Suprapubic skin (tissue), 4 donors: ENCODE data around the gene ZNF283. TPM values are rescaled to one million over a fixed set of nuclear protein-coding genes. Genes with fewer than 3 reads are reported as not detected.

ENCODE experiments used
- DNase-seq, 2 donors: peaks; one replicate each; pipeline ENCODE4 v3.0.0-alpha.2; 2019; ENCODE audit warnings: low spot score in 2 of 2
- H3K27ac ChIP-seq: fragments of 200-600 bp; sonication (generic); one replicate; pipeline ENCODE4 v1.5.1; 2019
- H3K27me3 ChIP-seq: fragments of 200-600 bp; sonication (generic); one replicate; pipeline ENCODE4 v1.5.1; 2019
- H3K36me3 ChIP-seq: fragments of 200-600 bp; sonication (generic); one replicate; pipeline ENCODE4 v1.5.1; 2019
- H3K4me1 ChIP-seq: fragments of 200-600 bp; sonication (generic); one replicate; pipeline ENCODE4 v1.5.1; 2019
- H3K4me3 ChIP-seq: fragments of 200-600 bp; sonication (generic); one replicate; pipeline ENCODE4 v1.5.1; 2019; ENCODE audit warnings: mild to moderate bottlenecking
- H3K9me3 ChIP-seq: fragments of 200-600 bp; sonication (generic); one replicate; pipeline ENCODE4 v1.5.1; 2019
- CTCF ChIP-seq, 2 donors: fragments of 200-600 bp in 1 of 2; fragments of 450-650 bp in 1 of 2; sonication (generic) in 1 of 2; IDR thresholded peaks; one replicate each; pipeline ENCODE4 v1.5.1; 2016 to 2019; ENCODE audit warnings: antibody characterized with exemption in 2 of 2, mild to moderate bottlenecking in 1 of 2, moderate library complexity in 1 of 2
- EP300 ChIP-seq: sonication (generic); formaldehyde crosslinking; IDR thresholded peaks from one replicate; pipeline ENCODE4 v1.6.1; 2017; ENCODE audit warnings: antibody characterized with exemption
- POLR2A ChIP-seq, 2 donors: fragments of 450-650 bp; IDR thresholded peaks; one replicate each; pipeline ENCODE4 v1.6.1; 2017; ENCODE audit warnings: antibody characterized with exemption in 2 of 2, mild to moderate bottlenecking in 2 of 2, moderate library complexity in 2 of 2
- POLR2AphosphoS5 ChIP-seq, 3 donors: sonication (generic); formaldehyde crosslinking; IDR thresholded peaks; one replicate each; pipeline ENCODE4 v1.6.1; 2017; ENCODE audit warnings: antibody characterized with exemption in 3 of 3
- WGBS: methylation state at CpG from one replicate; pipeline ENCODE4 v1.1.5; 2018; 5-methylcytosine and 5-hydroxymethylcytosine counted together
- total RNA-seq, 4 donors: library from RNA; depleted of rRNA; stranded (reverse); fragments of >200 nt; gene quantifications; one replicate each; pipeline ENCODE4 v1.1.0, GENCODE V29; 2016

The ZNF283 gene
- total RNA-seq, 4 donors from 2014 or later = 4.7 to 26.4 (median 10.0) TPM

DNA sequence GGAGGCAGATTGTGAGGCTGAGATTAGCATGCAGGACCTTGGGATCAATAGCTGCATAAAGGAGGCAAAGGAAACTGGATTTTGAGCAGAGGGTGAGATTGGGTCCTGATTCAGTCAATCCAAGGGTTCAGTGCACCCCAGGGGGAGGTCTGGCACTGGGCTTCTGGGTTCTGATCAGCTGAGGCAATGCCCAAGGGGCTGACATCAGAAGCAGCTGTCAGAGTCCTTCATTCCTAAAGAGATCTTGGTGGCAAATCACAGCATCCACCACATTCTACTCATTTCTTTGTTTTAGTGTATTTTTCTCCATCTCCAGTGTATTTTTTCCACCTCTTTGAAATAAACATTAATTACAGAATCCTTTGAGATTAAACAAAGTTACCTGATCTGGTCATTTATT, 19.5 kb upstream of the ZNF283 start:
- Histone ChIP-seq H3K9me3 (no peaks in the 10 kb centered on the region), H3K4me3 (no peak overlapping the region), H3K36me3 (no peaks in the 10 kb centered on the region), H3K27ac (no peak overlapping the region), H3K4me1 (peaks cover 7% of the 10 kb centered on the region), H3K27me3 (no peaks in the 10 kb centered on the region)
- no peak for DNase-seq
- TF ChIP-seq POLR2A (IDR thresholded peaks at IDR 0.05) = no peak
- TF ChIP-seq EP300 = no peak
- TF ChIP-seq POLR2AphosphoS5 (IDR thresholded peaks at IDR 0.05) = no peak
- no peak for TF ChIP-seq CTCF (IDR thresholded peaks at IDR 0.05)

- peak overlapping the region; percentile 41 for H3K27ac ChIP-seq
- WGBS = 40% methylated on average over 8 of the region's 8 CpGs
Observed at GRCh38 chr19:43809762-43810696, 17.1 kb upstream of the ZNF283 start.

GRCh38 chr19:43811837-43812236, 15.3 kb upstream of the ZNF283 start:
- H3K4me1 ChIP-seq = peaks cover 7% of the 10 kb centered on the region
- 50% methylated on average over 1 of the region's 1 CpG for WGBS
- H3K4me3 ChIP-seq = no peak overlapping the region
- H3K9me3 ChIP-seq = no peaks in the 10 kb centered on the region
- H3K27ac ChIP-seq = no peak overlapping the region
- H3K27me3 ChIP-seq = no peaks in the 10 kb centered on the region
- no peak for DNase-seq
- H3K36me3 ChIP-seq = no peaks in the 10 kb centered on the region
- TF ChIP-seq POLR2AphosphoS5 (IDR thresholded peaks at IDR 0.05) = no peak
- TF ChIP-seq POLR2A (IDR thresholded peaks at IDR 0.05) = no peak
- no peak for TF ChIP-seq CTCF (IDR thresholded peaks at IDR 0.05)
- TF ChIP-seq EP300 = no peak

More at GRCh38 chr19:43809762-43810696, 17.1 kb upstream of the ZNF283 start:
- Histone ChIP-seq H3K9me3 (no peaks in the 10 kb centered on the region), H3K27me3 (no peaks in the 10 kb centered on the region), H3K4me1 (peaks cover 7% of the 10 kb centered on the region), H3K36me3 (no peaks in the 10 kb centered on the region), H3K4me3 (no peak overlapping the region)
- TF ChIP-seq CTCF (IDR thresholded peaks at IDR 0.05) (peak; percentile 39 to 51), POLR2AphosphoS5 (IDR thresholded peaks at IDR 0.05) (no peak)
- no peak for DNase-seq

DNA sequence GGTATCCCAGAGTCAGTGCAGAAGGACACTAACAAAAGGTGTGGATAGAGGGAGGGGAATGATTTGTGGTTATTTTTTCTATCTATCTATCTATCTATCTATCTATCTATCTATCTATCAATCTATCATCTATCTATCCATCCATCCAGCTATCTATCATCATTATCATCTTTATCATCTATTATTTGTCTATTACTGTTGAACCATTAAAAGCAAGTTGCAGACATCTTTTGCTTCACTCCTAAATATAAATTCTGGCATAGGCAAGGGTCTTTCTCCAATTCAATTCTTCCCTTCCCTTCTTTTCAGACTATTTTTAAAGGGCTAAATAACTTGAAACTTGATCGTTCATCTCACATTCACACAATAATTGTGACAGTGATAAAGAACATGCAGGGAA, 14.9 kb upstream of the ZNF283 start:
- Histone ChIP-seq H3K9me3 (no peaks in the 10 kb centered on the region), H3K4me1 (peaks cover 7% of the 10 kb centered on the region), H3K36me3 (no peaks in the 10 kb centered on the region), H3K27me3 (no peaks in the 10 kb centered on the region), H3K4me3 (no peak overlapping the region), H3K27ac (no peak overlapping the region)
- no peak for DNase-seq
- WGBS = 68% methylated on average over 1 of the region's 1 CpG
- TF ChIP-seq POLR2A (IDR thresholded peaks at IDR 0.05) (no peak), EP300 (no peak), CTCF (IDR thresholded peaks at IDR 0.05) (no peak), POLR2AphosphoS5 (IDR thresholded peaks at IDR 0.05) (no peak)

DNA sequence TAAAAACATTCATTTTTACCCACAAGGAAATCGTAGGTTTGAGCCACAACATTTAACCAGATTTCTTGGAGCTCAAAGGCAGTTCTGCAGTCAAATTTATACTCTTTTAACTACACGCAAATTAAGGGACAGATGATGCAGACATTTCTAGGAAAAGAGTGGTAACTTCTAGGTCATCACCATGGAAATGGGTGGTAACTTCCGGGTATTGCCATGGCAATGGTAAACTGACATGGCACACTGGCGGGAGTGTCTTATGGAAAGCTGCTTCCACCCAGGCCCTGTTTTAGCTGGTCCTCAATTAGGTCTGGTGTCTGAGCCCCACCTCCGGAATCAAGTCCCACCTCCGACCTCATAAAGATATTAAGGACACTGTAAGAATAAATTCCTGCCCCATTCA, 14.4 kb upstream of the ZNF283 start:
- H3K9me3 ChIP-seq = no peaks in the 10 kb centered on the region
- H3K4me3 ChIP-seq = no peak overlapping the region
- 66% methylated on average over 6 of the region's 6 CpGs for WGBS
- no peaks in the 10 kb centered on the region for H3K27me3 ChIP-seq
- H3K4me1 ChIP-seq = peaks cover 7% of the 10 kb centered on the region
- DNase-seq = no peak
- TF ChIP-seq POLR2AphosphoS5 (IDR thresholded peaks at IDR 0.05) (no peak), EP300 (no peak), POLR2A (IDR thresholded peaks at IDR 0.05) (no peak), CTCF (IDR thresholded peaks at IDR 0.05) (no peak)
- no peaks in the 10 kb centered on the region for H3K36me3 ChIP-seq
- no peak overlapping the region for H3K27ac ChIP-seq
